SK-N-SH treated with all-trans-retinoic acid at 6 μM for 48 hours (cell line): Measurements from ENCODE around the gene TSKU.

Experiments
- ATAC-seq: fragments of 200-7000 bp; cut with Tn5 transposase; 3 replicates; pipeline ENCODE4 v1.9.1; 2020; ENCODE audit warnings: mild to moderate bottlenecking, moderate library complexity
- ARNTL ChIP-seq: fragments of 450-650 bp; formaldehyde crosslinking; IDR thresholded peaks from 2 replicates; pipeline ENCODE4 v1.5.0; 2020; ENCODE audit warnings: low read depth, mild to moderate bottlenecking, moderate library complexity, borderline replicate concordance
- BACH2 ChIP-seq: fragments of 250-450 bp; sonication (Bioruptor Pico); IDR thresholded peaks from 2 replicates; pipeline ENCODE4 v1.9.0; 2021; ENCODE audit warnings: mild to moderate bottlenecking, borderline replicate concordance
- ESRRG ChIP-seq: fragments of 250-450 bp; sonication (Bioruptor Pico); IDR thresholded peaks from 2 replicates; pipeline ENCODE4 v1.6.1; 2021; ENCODE audit warnings: mild to moderate bottlenecking
- GLIS3 ChIP-seq: fragments of 250-450 bp; sonication (Bioruptor Pico); IDR thresholded peaks from 2 replicates; pipeline ENCODE4 v1.5.0; 2020; ENCODE audit warnings: mild to moderate bottlenecking, moderate library complexity
- ISL1 ChIP-seq: fragments of 250-450 bp; sonication (Bioruptor Pico); IDR thresholded peaks from 2 replicates; pipeline ENCODE4 v2.1.2; 2022; ENCODE audit warnings: mild to moderate bottlenecking, moderate library complexity
- OSR1 ChIP-seq: fragments of 250-450 bp; sonication (Bioruptor Pico); IDR thresholded peaks from 2 replicates; pipeline ENCODE4 v1.8.0; 2022; ENCODE audit warnings: moderate library complexity, mild to moderate bottlenecking, inconsistent platforms
- PPARA ChIP-seq: fragments of 250-450 bp; sonication (Bioruptor Pico); IDR thresholded peaks from 2 replicates; pipeline ENCODE4 v1.5.0; 2020; ENCODE audit warnings: mild to moderate bottlenecking, borderline replicate concordance
- RARB ChIP-seq: fragments of 250-450 bp; sonication (Bioruptor Pico); IDR thresholded peaks from 2 replicates; pipeline ENCODE4 v1.8.0; 2021; ENCODE audit warnings: mild to moderate bottlenecking, moderate library complexity
- SNAI2 ChIP-seq: fragments of 250-450 bp; sonication (Bioruptor Pico); IDR thresholded peaks from 2 replicates; pipeline ENCODE4 v1.5.0; 2020; ENCODE audit warnings: mild to moderate bottlenecking, moderate library complexity
- TCF4 ChIP-seq: fragments of 250-450 bp; sonication (Bioruptor Pico); IDR thresholded peaks from 2 replicates; pipeline ENCODE4 v1.8.0; 2021; ENCODE audit warnings: mild to moderate bottlenecking, moderate library complexity, borderline replicate concordance
- TOX ChIP-seq: fragments of 250-450 bp; sonication (Bioruptor Pico); IDR thresholded peaks from 2 replicates; pipeline ENCODE4 v1.8.0; 2021; ENCODE audit warnings: mild to moderate bottlenecking, moderate library complexity, borderline replicate concordance
- ZC3H10 ChIP-seq: fragments of 250-450 bp; sonication (Bioruptor Pico); IDR thresholded peaks from 2 replicates; pipeline ENCODE4 v1.5.1; 2021; ENCODE audit warnings: mild to moderate bottlenecking, moderate library complexity
- ZFP3 ChIP-seq: fragments of 250-450 bp; sonication (Bioruptor Pico); IDR thresholded peaks from 2 replicates; pipeline ENCODE4 v1.5.0; 2020; ENCODE audit warnings: mild to moderate bottlenecking, moderate library complexity
- ZFP30 ChIP-seq: fragments of 450-650 bp; formaldehyde crosslinking; IDR thresholded peaks from 2 replicates; pipeline ENCODE4 v1.5.0; 2022; ENCODE audit warnings: mild to moderate bottlenecking, moderate library complexity
- ZNF565 ChIP-seq: fragments of 450-650 bp; formaldehyde crosslinking; conservative IDR thresholded peaks from 2 replicates; pipeline ENCODE4 v1.5.0; 2020; ENCODE audit warnings: low read depth, mild to moderate bottlenecking, moderate library complexity
- ZNF70 ChIP-seq: fragments of 450-650 bp; formaldehyde crosslinking; IDR thresholded peaks from 2 replicates; pipeline ENCODE4 v1.5.0; 2020; ENCODE audit warnings: mild to moderate bottlenecking, moderate library complexity
- TF ChIP-seq, protein P1 (sequence below): fragments of 250-450 bp; sonication (Bioruptor Pico); IDR thresholded peaks from 2 replicates; pipeline ENCODE4 v1.5.1; 2020; ENCODE audit warnings: low read depth, mild to moderate bottlenecking, moderate library complexity
- TF ChIP-seq, protein P2 (sequence below): fragments of 250-450 bp; sonication (Bioruptor Pico); IDR thresholded peaks from 2 replicates; pipeline ENCODE4 v1.5.1; 2021; ENCODE audit warnings: mild to moderate bottlenecking, moderate library complexity
- TF ChIP-seq, protein P3 (sequence below): fragments of 250-450 bp; sonication (Bioruptor Pico); IDR thresholded peaks from 2 replicates; pipeline ENCODE4 v1.5.0; 2020; ENCODE audit warnings: mild to moderate bottlenecking, moderate library complexity
- TF ChIP-seq, protein P4 (sequence below): fragments of 250-450 bp; sonication (Bioruptor Pico); IDR thresholded peaks from 2 replicates; pipeline ENCODE4 v1.8.0; 2020; ENCODE audit warnings: mild to moderate bottlenecking, moderate library complexity, borderline replicate concordance
- TF ChIP-seq, protein P5 (sequence below): fragments of 250-450 bp; sonication (Bioruptor Pico); IDR thresholded peaks from 2 replicates; pipeline ENCODE4 v1.8.0; 2021; ENCODE audit warnings: low read depth, mild to moderate bottlenecking, moderate library complexity, borderline replicate concordance

Gene TSKU

DNA sequence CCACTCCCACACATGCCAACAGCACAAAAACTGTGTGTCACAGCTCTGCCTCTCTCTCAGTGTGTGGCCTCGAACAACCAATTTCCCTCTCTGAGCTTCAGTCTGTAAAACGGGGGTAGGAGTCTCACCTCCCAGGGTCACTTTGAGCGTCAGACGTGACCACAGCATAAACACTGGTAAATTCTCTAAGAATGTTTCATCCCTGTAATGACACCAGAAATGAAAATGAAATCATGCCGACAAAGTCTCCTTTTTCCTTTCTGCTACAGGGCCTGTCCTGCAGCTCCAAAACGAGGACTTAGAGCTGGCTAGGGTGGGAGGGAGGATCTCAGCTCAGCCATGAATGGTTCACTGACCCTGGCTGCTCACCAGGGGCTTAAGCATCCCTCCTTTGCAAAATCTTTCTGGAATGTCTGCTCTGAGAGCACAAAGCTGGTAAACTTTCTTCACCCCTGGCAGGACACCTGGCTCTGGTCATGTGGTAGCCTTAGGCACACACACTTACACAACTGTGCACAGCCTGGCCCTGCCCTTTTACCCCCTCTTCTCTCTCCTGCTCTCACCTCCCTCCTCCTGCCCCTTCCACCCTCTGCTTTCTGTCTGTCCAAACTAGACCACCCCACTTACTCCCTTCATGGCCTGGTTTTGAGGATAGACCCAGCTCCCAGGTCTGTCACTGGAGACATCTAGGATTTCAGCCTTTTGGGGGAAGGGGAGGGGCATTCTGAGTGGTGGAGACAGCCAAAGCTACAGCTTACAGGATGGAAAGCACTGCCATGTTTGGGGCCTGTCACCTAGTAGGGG lies 12.3 kb upstream of the TSKU start:
- no peak for ATAC-seq

DNA sequence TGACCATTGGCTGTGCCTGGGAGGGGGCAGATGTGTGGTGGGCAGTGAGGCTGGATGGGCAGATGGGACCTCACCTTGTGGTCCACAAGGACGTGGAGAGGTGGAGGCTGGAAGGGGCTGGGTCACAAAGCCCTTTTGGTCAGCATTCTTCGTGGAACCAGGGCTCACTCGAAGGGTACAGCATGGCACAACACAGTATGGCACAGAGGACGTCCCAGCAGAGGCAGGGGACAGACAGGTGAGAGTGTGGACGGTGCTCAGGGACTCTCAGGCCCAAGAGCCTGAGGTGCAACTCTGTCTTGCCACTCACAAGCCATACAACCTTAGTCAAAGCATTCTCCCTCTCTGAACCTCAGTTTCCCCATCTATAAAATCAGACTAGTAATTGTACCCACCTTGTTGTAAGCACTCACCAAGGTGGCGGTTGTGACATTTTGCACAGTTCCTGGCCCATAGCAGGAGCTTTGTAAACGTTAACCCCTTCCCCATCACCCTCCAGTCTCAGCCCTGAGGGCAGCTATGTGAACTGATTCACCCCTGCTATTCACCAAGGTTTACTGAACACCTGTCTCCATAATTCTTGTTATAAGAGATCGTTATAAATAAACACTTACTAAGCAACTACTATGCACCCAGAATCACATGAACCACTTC lies 11.6 kb upstream of the TSKU start:
- TF ChIP-seq ZNF565 (CRISPR knock-in tag) (no peak), OSR1 (CRISPR knock-in tag) (no peak), BACH2 (CRISPR knock-in tag) (no peak), ISL1 (no peak), ZFP3 (no peak)
- ATAC-seq: no peak

More for the DNA sequence above, 12.3 kb upstream of the TSKU start:
- TF ChIP-seq ZC3H10 (CRISPR knock-in tag): no peak
- no peak for TF ChIP-seq TCF4
- TF ChIP-seq PPARA (CRISPR knock-in tag): no peak

DNA sequence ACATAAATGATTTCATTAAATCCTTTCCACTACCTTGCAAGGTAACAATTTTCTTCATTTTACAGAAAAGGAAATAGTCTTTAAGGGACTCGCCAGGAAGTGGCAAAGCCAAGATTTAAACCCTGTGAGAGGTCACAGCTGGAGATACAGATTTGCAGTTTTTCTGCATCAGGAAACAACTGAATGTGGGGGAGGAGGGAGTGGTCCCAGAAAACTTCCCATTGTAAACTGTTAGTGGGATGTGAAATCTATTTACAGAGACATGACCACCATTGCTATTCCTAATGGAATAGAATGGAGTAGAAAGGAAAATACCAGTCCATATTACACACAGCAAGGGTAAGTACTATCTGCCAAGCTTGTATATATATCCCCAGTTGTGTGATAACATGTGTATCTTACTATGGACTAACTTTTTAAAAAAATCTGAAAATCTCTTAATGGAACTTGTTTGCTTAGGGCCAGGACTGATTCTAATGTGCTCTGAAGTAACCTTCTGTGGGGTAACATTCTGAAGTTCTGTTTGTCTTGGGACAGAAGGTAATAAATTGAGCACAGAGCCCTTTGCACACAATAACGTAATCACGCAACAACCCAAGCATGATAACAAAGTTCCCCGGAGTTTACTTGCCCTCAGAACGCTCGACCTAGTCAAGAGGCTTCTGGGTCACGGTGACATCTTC lies 10.9 kb upstream of the TSKU start:
- TF ChIP-seq, protein P1, sequence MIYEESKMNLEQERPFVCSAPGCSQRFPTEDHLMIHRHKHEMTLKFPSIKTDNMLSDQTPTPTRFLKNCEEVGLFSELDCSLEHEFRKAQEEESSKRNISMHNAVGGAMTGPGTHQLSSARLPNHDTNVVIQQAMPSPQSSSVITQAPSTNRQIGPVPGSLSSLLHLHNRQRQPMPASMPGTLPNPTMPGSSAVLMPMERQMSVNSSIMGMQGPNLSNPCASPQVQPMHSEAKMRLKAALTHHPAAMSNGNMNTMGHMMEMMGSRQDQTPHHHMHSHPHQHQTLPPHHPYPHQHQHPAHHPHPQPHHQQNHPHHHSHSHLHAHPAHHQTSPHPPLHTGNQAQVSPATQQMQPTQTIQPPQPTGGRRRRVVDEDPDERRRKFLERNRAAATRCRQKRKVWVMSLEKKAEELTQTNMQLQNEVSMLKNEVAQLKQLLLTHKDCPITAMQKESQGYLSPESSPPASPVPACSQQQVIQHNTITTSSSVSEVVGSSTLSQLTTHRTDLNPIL (CRISPR knock-in tag): no peak
- TF ChIP-seq TCF4 (no peak), RARB (CRISPR knock-in tag) (no peak), ARNTL (CRISPR knock-in tag) (no peak)
- TF ChIP-seq, protein P2, sequence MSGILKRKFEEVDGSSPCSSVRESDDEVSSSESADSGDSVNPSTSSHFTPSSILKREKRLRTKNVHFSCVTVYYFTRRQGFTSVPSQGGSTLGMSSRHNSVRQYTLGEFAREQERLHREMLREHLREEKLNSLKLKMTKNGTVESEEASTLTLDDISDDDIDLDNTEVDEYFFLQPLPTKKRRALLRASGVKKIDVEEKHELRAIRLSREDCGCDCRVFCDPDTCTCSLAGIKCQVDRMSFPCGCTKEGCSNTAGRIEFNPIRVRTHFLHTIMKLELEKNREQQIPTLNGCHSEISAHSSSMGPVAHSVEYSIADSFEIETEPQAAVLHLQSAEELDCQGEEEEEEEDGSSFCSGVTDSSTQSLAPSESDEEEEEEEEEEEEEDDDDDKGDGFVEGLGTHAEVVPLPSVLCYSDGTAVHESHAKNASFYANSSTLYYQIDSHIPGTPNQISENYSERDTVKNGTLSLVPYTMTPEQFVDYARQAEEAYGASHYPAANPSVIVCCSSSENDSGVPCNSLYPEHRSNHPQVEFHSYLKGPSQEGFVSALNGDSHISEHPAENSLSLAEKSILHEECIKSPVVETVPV (CRISPR knock-in tag): no peak
- TF ChIP-seq, protein P3, sequence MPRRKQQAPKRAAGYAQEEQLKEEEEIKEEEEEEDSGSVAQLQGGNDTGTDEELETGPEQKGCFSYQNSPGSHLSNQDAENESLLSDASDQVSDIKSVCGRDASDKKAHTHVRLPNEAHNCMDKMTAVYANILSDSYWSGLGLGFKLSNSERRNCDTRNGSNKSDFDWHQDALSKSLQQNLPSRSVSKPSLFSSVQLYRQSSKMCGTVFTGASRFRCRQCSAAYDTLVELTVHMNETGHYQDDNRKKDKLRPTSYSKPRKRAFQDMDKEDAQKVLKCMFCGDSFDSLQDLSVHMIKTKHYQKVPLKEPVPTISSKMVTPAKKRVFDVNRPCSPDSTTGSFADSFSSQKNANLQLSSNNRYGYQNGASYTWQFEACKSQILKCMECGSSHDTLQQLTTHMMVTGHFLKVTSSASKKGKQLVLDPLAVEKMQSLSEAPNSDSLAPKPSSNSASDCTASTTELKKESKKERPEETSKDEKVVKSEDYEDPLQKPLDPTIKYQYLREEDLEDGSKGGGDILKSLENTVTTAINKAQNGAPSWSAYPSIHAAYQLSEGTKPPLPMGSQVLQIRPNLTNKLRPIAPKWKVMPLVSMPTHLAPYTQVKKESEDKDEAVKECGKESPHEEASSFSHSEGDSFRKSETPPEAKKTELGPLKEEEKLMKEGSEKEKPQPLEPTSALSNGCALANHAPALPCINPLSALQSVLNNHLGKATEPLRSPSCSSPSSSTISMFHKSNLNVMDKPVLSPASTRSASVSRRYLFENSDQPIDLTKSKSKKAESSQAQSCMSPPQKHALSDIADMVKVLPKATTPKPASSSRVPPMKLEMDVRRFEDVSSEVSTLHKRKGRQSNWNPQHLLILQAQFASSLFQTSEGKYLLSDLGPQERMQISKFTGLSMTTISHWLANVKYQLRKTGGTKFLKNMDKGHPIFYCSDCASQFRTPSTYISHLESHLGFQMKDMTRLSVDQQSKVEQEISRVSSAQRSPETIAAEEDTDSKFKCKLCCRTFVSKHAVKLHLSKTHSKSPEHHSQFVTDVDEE: no peak
- TF ChIP-seq, protein P4, sequence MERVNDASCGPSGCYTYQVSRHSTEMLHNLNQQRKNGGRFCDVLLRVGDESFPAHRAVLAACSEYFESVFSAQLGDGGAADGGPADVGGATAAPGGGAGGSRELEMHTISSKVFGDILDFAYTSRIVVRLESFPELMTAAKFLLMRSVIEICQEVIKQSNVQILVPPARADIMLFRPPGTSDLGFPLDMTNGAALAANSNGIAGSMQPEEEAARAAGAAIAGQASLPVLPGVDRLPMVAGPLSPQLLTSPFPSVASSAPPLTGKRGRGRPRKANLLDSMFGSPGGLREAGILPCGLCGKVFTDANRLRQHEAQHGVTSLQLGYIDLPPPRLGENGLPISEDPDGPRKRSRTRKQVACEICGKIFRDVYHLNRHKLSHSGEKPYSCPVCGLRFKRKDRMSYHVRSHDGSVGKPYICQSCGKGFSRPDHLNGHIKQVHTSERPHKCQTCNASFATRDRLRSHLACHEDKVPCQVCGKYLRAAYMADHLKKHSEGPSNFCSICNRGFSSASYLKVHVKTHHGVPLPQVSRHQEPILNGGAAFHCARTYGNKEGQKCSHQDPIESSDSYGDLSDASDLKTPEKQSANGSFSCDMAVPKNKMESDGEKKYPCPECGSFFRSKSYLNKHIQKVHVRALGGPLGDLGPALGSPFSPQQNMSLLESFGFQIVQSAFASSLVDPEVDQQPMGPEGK (CRISPR knock-in tag): no peak
- ATAC-seq: no peak

DNA sequence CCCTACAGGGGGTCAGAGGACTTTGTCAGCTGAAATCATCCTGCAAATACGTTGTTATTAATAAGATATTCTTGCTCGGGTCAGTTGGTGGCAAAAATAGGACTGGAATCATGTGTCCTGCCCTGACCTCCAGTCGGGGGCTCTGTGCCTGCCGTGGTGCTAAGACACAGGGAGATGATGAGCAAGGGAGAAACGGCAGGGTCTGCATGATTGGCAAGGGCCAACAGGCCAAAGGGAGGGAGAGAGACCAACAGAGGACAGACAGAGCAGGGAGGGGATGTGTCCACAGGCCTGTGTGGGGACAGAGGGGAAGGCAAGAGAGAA lies 10.4 kb upstream of the TSKU start:
- TF ChIP-seq, protein P5, sequence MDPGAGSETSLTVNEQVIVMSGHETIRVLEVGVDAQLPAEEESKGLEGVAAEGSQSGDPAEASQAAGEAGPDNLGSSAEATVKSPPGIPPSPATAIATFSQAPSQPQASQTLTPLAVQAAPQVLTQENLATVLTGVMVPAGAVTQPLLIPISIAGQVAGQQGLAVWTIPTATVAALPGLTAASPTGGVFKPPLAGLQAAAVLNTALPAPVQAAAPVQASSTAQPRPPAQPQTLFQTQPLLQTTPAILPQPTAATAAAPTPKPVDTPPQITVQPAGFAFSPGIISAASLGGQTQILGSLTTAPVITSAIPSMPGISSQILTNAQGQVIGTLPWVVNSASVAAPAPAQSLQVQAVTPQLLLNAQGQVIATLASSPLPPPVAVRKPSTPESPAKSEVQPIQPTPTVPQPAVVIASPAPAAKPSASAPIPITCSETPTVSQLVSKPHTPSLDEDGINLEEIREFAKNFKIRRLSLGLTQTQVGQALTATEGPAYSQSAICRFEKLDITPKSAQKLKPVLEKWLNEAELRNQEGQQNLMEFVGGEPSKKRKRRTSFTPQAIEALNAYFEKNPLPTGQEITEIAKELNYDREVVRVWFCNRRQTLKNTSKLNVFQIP (CRISPR knock-in tag): no peak
- TF ChIP-seq ZC3H10 (CRISPR knock-in tag) (no peak), ARNTL (CRISPR knock-in tag) (no peak), OSR1 (CRISPR knock-in tag) (no peak), SNAI2 (no peak), PPARA (CRISPR knock-in tag) (no peak), ZNF70 (no peak), ZFP30 (CRISPR knock-in tag) (no peak), GLIS3 (CRISPR knock-in tag) (no peak), TOX (CRISPR knock-in tag) (no peak), ZNF565 (CRISPR knock-in tag) (no peak), BACH2 (CRISPR knock-in tag) (no peak), RARB (CRISPR knock-in tag) (no peak), ISL1 (no peak), ESRRG (CRISPR knock-in tag) (no peak)
- TF ChIP-seq, protein P1 (CRISPR knock-in tag): no peak
- TF ChIP-seq, protein P2 (CRISPR knock-in tag): no peak
- no peak for ATAC-seq
